ENCODE measurements around the gene FAF1. TPM values are rescaled to one million over a fixed set of nuclear protein-coding genes. Genes with fewer than 3 reads are reported as not detected.

FAF1 gene
- total RNA-seq, 4 donors from 2014 or later: 39.7 to 60.6 (median 42.9) TPM

DNA sequence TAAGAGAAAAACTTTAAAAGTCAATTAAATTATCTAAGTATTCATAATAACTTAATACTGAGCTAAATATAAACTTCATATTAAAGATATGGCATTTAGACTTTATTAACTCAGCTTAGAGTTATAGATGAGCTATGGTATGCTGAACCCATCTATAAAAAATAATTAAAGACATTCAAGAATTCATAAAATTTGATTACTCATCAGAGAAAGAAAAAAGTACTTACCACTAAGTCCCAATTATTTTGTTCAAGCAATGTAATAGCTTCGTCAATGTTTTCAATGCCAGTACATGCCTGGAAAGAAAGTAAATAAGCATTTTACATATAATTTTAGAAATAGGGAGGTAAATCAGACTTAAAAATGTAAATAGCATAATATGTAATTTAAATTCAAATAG, 102.4 kb downstream of the FAF1 start:
- no peak overlapping the region for H3K4me3 ChIP-seq
- H3K36me3 ChIP-seq: no peaks in the 10 kb centered on the region
- intact Hi-C loops (cut with DNase I): no loop called here
- 98% methylated on average over 1 of the region's 1 CpG for WGBS
- H3K27ac ChIP-seq (replicated peaks in 1 of 4): no peak overlapping the region
- H3K4me1 ChIP-seq: peaks cover 0 to 5% (median 2%) of the 10 kb centered on the region in 4 donors
- TF ChIP-seq POLR2A (IDR thresholded peaks at IDR 0.05; ENCODE audit: low read depth) (no peak), POLR2AphosphoS5 (IDR thresholded peaks at IDR 0.05) (no peak), EP300 (IDR thresholded peaks at IDR 0.05) (no peak)
- TF ChIP-seq, protein P1, sequence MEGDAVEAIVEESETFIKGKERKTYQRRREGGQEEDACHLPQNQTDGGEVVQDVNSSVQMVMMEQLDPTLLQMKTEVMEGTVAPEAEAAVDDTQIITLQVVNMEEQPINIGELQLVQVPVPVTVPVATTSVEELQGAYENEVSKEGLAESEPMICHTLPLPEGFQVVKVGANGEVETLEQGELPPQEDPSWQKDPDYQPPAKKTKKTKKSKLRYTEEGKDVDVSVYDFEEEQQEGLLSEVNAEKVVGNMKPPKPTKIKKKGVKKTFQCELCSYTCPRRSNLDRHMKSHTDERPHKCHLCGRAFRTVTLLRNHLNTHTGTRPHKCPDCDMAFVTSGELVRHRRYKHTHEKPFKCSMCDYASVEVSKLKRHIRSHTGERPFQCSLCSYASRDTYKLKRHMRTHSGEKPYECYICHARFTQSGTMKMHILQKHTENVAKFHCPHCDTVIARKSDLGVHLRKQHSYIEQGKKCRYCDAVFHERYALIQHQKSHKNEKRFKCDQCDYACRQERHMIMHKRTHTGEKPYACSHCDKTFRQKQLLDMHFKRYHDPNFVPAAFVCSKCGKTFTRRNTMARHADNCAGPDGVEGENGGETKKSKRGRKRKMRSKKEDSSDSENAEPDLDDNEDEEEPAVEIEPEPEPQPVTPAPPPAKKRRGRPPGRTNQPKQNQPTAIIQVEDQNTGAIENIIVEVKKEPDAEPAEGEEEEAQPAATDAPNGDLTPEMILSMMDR (IDR thresholded peaks at IDR 0.05): no peak
- peaks cover 0 to 16% (median 7%) of the 10 kb centered on the region in 4 donors for H3K9me3 ChIP-seq
- H3K27me3 ChIP-seq: no peaks in the 10 kb centered on the region
- DNase-seq (ENCODE audit: extremely low spot score): no peak

DNA sequence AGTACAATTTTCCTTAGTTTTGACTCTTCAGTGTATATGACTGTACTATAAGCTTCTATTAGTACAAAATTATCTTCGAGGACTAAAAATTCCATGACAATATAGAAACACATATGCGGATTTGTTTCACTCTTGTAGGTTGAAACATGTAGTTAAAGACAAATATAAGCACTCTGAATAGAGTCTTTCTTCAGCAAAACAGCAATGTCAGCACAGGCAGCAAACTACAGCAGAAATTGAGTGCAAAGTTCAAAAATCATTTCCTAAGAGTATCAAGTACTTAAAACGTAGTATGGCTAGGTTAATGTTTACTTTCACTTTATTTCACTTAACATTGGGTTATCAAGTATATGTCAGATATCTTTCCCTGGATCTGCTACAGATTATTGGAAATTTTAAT, 106.7 kb downstream of the FAF1 start:
- Histone ChIP-seq H3K36me3 (no peaks in the 10 kb centered on the region), H3K4me3 (no peak overlapping the region), H3K4me1 (peaks cover 0 to 5% (median 2%) of the 10 kb centered on the region in 4 donors), H3K27ac (replicated peaks in 1 of 4) (no peak overlapping the region), H3K9me3 (no peaks in the 10 kb centered on the region), H3K27me3 (no peaks in the 10 kb centered on the region)
- no peak for TF ChIP-seq POLR2A (IDR thresholded peaks at IDR 0.05; ENCODE audit: low read depth)
- TF ChIP-seq, protein P1 (IDR thresholded peaks at IDR 0.05): no peak
- TF ChIP-seq POLR2AphosphoS5 (IDR thresholded peaks at IDR 0.05): no peak
- no peak for TF ChIP-seq EP300 (IDR thresholded peaks at IDR 0.05)
- intact Hi-C loops (cut with DNase I): no loop called here
- 86% methylated on average over 3 of the region's 3 CpGs for WGBS
- DNase-seq (ENCODE audit: extremely low spot score): no peak

DNA sequence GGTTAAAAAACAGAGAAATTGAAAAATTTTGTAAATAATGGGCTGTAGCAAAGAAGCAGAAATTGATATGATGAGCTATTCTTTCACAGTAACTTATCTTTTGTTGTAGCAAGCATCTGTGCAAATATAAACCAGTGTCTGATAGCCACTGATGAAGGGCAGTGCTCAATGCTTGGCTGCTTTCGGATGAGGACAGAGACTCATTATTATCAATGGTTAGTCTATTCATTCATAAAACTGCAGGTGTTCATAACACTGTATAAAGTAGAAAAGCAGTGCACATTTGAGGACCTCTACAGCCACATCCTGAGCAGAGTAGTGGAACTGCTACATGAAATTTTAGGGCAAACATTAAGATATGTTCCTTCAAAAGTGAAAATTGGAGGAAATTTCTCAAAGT, 107.2 kb downstream of the FAF1 start:
- DNase-seq (ENCODE audit: extremely low spot score): no peak
- intact Hi-C loops (cut with DNase I): no loop called here
- no peaks in the 10 kb centered on the region for H3K36me3 ChIP-seq
- no peak overlapping the region for H3K27ac ChIP-seq (replicated peaks in 1 of 4)
- peaks cover 0 to 5% (median 2%) of the 10 kb centered on the region in 4 donors for H3K4me1 ChIP-seq
- H3K9me3 ChIP-seq: peaks cover 0 to under 1% (median 0%) of the 10 kb centered on the region in 4 donors
- no peak overlapping the region for H3K4me3 ChIP-seq
- 78% methylated on average over 1 of the region's 1 CpG for WGBS
- no peaks in the 10 kb centered on the region for H3K27me3 ChIP-seq
- TF ChIP-seq POLR2AphosphoS5 (IDR thresholded peaks at IDR 0.05) (no peak), EP300 (IDR thresholded peaks at IDR 0.05) (no peak), POLR2A (IDR thresholded peaks at IDR 0.05; ENCODE audit: low read depth) (no peak)
- TF ChIP-seq, protein P1 (IDR thresholded peaks at IDR 0.05): no peak

DNA sequence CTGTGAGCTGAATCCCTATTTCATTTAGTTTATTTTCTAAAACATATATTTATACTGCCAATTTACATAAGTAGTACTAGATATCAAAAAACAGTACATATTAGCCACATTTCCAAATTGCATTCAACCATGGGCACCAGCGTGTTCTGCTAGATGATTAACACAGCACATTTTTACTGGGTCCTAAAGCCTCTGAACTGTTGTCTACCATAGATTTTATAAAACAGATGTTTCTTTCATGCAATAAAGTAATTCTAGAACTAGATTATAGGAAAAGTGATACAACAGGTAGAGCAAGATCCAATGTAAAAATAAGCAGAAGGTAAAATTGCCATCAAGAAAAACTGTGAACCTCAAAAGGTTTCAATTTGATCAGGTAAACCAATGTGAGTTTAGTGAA, 108.6 kb downstream of the FAF1 start:
- H3K36me3 ChIP-seq: no peaks in the 10 kb centered on the region
- no peak overlapping the region for H3K27ac ChIP-seq (replicated peaks in 1 of 4)
- TF ChIP-seq EP300 (IDR thresholded peaks at IDR 0.05) (no peak), POLR2AphosphoS5 (IDR thresholded peaks at IDR 0.05) (no peak), POLR2A (IDR thresholded peaks at IDR 0.05; ENCODE audit: low read depth) (no peak)
- TF ChIP-seq, protein P1 (IDR thresholded peaks at IDR 0.05): no peak
- H3K4me3 ChIP-seq: no peak overlapping the region
- H3K4me1 ChIP-seq: peaks cover 0 to 5% (median 2%) of the 10 kb centered on the region in 4 donors
- peaks cover 0 to 7% (median 0%) of the 10 kb centered on the region in 4 donors for H3K9me3 ChIP-seq
- no peaks in the 10 kb centered on the region for H3K27me3 ChIP-seq
- DNase-seq (ENCODE audit: extremely low spot score): no peak
- WGBS: 96% methylated on average over 1 of the region's 1 CpG
- intact Hi-C loops (cut with DNase I): no loop called here

DNA sequence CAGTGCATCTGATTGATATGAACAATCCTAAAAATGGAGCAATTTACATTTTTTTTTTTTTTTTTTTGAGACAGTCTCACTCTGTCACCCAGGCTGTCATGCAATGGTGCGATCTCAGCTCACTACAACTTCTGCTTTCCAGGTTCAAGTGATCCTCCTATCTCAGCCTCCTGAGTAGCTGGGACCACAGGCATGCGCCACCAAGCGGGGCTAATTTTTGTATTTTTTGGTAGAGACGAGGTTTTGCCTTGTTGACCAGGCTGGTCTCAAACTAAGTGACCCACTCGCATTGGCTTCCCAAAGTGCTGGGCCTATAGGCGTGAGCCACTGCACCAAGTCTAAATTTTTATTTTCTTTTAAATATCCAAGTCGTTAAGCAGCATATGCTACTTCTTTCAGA, 109.0 kb downstream of the FAF1 start:
- TF ChIP-seq, protein P1 (IDR thresholded peaks at IDR 0.05): no peak
- TF ChIP-seq POLR2AphosphoS5 (IDR thresholded peaks at IDR 0.05): no peak
- TF ChIP-seq EP300 (IDR thresholded peaks at IDR 0.05): no peak
- no peak for TF ChIP-seq POLR2A (IDR thresholded peaks at IDR 0.05; ENCODE audit: low read depth)
- Histone ChIP-seq H3K27ac (replicated peaks in 1 of 4) (no peak overlapping the region), H3K27me3 (no peaks in the 10 kb centered on the region), H3K4me1 (peaks cover 0 to 5% (median 2%) of the 10 kb centered on the region in 4 donors), H3K36me3 (no peaks in the 10 kb centered on the region), H3K4me3 (no peak overlapping the region), H3K9me3 (peaks cover 0 to 7% (median 0%) of the 10 kb centered on the region in 4 donors)
- no peak for DNase-seq (ENCODE audit: extremely low spot score)
- intact Hi-C loops (cut with DNase I): no loop called here
- 98% methylated on average over 7 of the region's 7 CpGs for WGBS

Measured in esophagus muscularis mucosa (tissue), 4 donors.